Brain microvascular endothelial cell (primary cell): ENCODE data around the gene PDE4A.

ENCODE experiments used
- DNase-seq: peaks from one replicate; pipeline ENCODE4 v3.0.0-alpha.2; 2020
- H3K27ac ChIP-seq: fragments of 250-450 bp; sonication (Bioruptor Pico); 2 replicates; pipeline ENCODE4 v1.5.1; 2020; ENCODE audit warnings: mild to moderate bottlenecking, moderate library complexity
- H3K27me3 ChIP-seq: fragments of 250-450 bp; sonication (Bioruptor Pico); replicated peaks from 2 replicates; pipeline ENCODE4 v1.5.1; 2020; ENCODE audit warnings: mild to moderate bottlenecking
- H3K36me3 ChIP-seq: fragments of 250-450 bp; sonication (Bioruptor Pico); replicated peaks from 2 replicates; pipeline ENCODE4 v1.5.1; 2020; ENCODE audit warnings: mild to moderate bottlenecking
- H3K4me3 ChIP-seq: 2 replicates; pipeline ENCODE4 v1.5.1; 2011; ENCODE audit warnings: low read depth, mild to moderate bottlenecking, control low read depth, low read length, moderate library complexity
- CTCF ChIP-seq: IDR thresholded peaks from 2 replicates; pipeline ENCODE4 v1.5.1; 2011; ENCODE audit warnings: low read depth, mild to moderate bottlenecking, moderate library complexity, low read length, control low read depth, inconsistent platforms; ENCODE audit errors: missing control alignments
- in situ Hi-C: cut with HindIII; loops from 2 replicates; pipeline ENCODE4 v1.10.0; 2017; ENCODE audit warnings: low sequenced_read_pairs, low pct_ligation_motif_present

Gene PDE4A

DNA sequence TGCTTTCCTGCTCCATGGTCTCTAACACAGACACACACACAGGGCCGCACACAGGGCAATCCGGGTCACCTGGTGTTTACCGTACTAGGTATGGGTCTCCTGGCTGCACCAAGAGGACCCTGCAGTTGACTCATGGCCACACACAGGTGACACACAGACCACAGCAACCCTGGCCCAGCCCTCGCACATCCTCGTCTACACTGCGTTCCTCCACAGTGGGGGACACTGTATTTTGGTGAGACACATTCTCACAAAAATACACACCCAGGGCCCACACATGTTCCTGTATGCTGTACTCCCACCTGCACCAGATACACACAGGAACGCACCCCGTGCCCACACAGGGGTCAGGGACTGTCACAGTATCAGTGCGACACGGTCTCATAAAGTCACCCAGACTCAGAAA is 12.8 kb downstream of the PDE4A start:
- no peak for TF ChIP-seq CTCF
- DNase-seq: no peak
- Histone ChIP-seq H3K4me3 (no peak overlapping the region), H3K36me3 (no peaks in the 10 kb centered on the region), H3K27ac (no peak overlapping the region), H3K27me3 (no peaks in the 10 kb centered on the region)
- in situ Hi-C loops: no loop called here

DNA sequence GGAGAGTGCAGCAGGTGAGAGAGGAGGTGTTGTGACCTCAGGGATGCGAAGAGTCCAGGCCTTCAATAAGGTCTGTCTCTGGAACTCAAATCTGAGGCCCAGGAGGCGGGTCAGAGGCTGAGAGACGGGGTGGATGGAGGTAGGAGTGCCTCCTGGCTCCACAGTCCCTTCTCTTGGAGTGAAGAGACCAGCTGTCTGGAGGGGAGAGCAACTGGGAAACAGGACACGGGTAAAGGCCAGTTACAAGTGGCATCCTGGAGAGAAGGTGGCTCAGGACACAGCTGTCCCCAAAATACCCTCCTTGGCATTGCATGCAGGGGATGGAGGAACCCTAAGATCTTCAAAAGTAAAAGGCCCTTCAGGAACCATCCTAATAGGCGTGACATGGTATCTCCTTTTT is 19.2 kb downstream of the PDE4A start:
- in situ Hi-C loops: no loop called here
- DNase-seq: no peak

DNA sequence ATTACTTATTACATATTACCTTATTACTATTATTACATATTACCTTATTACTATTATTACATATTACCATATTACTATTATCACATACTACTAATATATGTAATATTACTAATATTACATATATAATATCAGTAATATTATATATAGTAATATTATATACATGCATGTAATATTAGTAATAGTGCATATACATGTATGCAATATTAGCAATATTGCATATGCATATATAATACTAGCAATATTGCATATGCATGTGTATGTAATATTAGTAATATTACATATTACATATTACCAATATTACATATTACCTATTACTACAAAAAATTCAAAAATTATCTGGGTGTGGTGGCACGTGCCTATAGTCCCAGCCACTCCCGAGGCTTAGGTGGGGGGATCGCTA is 22.4 kb downstream of the PDE4A start:
- in situ Hi-C loops: no loop called here
- Histone ChIP-seq H3K27me3 (no peaks in the 10 kb centered on the region), H3K4me3 (no peak overlapping the region), H3K27ac (no peak overlapping the region), H3K36me3 (peaks cover 2% of the 10 kb centered on the region)
- no peak for TF ChIP-seq CTCF
- DNase-seq: no peak

More for the DNA sequence above, 19.2 kb downstream of the PDE4A start:
- TF ChIP-seq CTCF: no peak
- H3K27ac ChIP-seq: no peak overlapping the region
- H3K4me3 ChIP-seq: no peak overlapping the region
- no peaks in the 10 kb centered on the region for H3K27me3 ChIP-seq
- H3K36me3 ChIP-seq: no peaks in the 10 kb centered on the region

DNA sequence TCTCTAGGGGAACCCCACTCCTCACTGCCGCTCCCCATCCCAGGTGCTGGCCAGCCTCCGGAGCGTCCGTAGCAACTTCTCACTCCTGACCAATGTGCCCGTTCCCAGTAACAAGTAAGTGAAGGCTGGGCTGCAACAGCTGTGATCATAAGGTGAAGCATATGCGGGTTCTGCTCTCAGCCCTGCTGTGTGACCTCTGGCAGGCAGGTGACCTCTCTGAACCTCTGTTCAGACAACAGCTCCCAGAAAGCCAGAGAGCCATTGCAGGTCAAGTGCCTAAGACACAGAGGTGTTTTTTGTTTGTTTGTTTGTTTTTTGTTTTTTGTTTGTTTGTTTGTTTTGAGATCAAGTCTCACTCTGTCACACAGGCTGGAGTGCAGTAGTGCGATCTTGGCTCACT is 28.7 kb downstream of the PDE4A start:
- Histone ChIP-seq H3K27me3 (no peaks in the 10 kb centered on the region), H3K4me3 (no peak overlapping the region), H3K27ac (no peak overlapping the region), H3K36me3 (peaks cover 7% of the 10 kb centered on the region)
- in situ Hi-C loops: no loop called here
- no peak for TF ChIP-seq CTCF
- no peak for DNase-seq

GRCh38 chr19:10450191-10450852 is 30.0 kb downstream of the PDE4A start:
- no peak for TF ChIP-seq CTCF
- no peak overlapping the region for H3K4me3 ChIP-seq
- no peaks in the 10 kb centered on the region for H3K27me3 ChIP-seq
- peaks cover 7% of the 10 kb centered on the region for H3K36me3 ChIP-seq
- no peak overlapping the region for H3K27ac ChIP-seq
- in situ Hi-C loops: no loop called here
- DNase-seq: no peak
